ENCODE results near the gene SOD3.

SOD3 gene

GRCh38 chr4:24836661-24837242 lies 41.4 kb downstream of the SOD3 start:
- H3K4me3 ChIP-seq (ENCODE audit: low read length) = no peak overlapping the region
- DNase-seq (ENCODE audit: low read depth, low spot score) = no peak

DNA sequence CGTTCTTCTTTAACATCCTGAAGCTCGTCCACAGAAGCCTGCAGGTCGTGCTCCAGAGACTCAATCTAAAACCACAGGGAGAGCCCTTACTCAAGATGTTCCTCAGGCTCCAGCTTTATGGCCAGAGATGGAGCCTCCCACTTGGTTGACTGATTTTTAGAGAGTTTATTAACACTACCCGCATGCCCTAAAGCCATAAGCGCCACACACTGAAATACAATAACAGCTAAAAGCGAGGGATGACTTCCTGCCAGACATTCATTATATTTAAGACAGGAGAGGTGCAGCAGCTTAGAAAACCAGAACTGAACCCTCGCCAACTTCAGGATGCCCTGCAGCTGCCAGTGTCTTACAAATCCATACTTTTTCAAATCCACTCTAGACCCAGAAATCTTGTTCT lies 42.0 kb downstream of the SOD3 start:
- no peak overlapping the region for H3K4me3 ChIP-seq (ENCODE audit: low read length)
- no peak for DNase-seq (ENCODE audit: low read depth, low spot score)

DNA sequence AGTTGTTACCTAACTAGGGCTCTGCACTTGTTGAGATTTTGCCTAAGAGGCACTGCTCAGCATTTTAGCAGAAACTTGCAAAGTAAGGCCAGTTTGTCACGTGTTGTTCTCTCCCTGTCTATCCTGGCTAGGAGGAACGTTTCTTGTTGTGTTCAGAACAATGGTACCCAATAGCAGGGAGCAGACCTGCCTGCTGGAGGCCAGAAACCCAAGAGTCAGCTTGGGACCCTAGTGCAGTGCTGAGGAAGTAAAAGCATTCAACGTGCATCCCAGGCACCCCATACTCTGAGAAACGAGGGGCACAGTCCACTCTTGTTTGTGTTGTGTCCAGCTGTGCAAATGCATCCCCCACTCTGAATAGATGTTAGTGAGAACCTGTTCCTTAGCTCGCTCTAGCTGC lies 42.4 kb downstream of the SOD3 start:
- no peak overlapping the region for H3K4me3 ChIP-seq (ENCODE audit: low read length)
- no peak for DNase-seq (ENCODE audit: low read depth, low spot score)

GRCh38 chr4:24840362-24840761 lies 45.0 kb downstream of the SOD3 start:
- no peak overlapping the region for H3K4me3 ChIP-seq (ENCODE audit: low read length)
- DNase-seq (ENCODE audit: low read depth, low spot score) = no peak

DNA sequence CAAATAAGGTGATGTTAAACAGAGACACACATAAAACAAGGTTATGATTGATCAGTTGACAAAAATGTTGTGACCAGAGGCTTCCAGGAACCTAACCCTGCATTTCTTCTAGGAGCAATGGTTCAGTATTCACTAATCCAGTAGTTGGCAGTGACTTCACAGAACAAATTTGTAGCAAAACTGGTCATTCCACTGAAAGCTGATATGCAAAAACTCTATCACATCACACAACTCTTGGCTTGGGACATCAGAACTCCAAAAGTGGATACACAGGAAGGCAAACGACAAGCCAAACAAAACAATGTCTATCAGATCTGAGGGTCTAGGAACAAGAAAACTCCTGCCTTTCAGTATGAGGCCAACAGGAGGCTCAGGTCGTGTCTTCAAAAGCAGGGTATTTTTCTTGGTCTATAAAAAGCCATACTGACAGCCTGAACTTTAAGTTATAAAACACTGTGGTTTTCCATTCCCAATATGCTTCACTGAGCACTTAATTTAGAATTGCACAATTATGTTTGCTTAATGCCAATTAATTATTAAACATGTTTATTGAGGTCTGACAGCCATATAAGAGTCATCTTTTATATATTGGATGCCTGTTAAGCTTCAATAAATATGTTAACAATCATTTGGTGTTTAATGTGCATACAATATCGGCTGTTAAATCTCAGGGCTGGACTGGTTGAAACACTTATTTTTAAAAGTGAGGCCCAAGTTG lies 45.6 kb downstream of the SOD3 start:
- no peak for DNase-seq (ENCODE audit: low read depth, low spot score)
- no peak overlapping the region for H3K4me3 ChIP-seq (ENCODE audit: low read length)

GRCh38 chr4:24842356-24842755 lies 47.0 kb downstream of the SOD3 start:
- DNase-seq (ENCODE audit: low read depth, low spot score) = no peak
- no peak overlapping the region for H3K4me3 ChIP-seq (ENCODE audit: low read length)

GRCh38 chr4:24843096-24843495 lies 47.7 kb downstream of the SOD3 start:
- H3K4me3 ChIP-seq (ENCODE audit: low read length) = no peak overlapping the region
- no peak for DNase-seq (ENCODE audit: low read depth, low spot score)

DNA sequence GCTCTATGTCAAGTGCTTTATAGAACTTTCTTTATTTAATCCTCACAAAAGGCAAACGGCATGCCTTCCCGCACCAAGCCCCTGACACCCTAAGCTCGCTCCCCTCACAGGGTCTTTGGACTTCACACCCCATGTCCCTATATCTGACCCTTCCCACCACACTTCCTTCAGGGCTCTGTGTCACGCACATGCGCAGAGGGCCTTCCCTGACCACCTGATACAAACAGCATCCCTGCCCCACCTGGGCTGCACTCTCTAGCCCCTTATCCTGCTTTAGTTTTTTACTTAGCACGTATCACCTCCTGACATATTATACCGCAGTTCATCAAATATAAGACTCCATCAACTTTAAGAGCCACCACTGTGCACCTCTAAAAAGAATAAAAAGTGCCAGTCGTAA lies 49.8 kb downstream of the SOD3 start:
- DNase-seq (ENCODE audit: low read depth, low spot score) = no peak
- no peak overlapping the region for H3K4me3 ChIP-seq (ENCODE audit: low read length)

GRCh38 chr4:24845902-24846301 lies 50.5 kb downstream of the SOD3 start:
- H3K4me3 ChIP-seq (ENCODE audit: low read length) = no peak overlapping the region
- no peak for DNase-seq (ENCODE audit: low read depth, low spot score)

DNA sequence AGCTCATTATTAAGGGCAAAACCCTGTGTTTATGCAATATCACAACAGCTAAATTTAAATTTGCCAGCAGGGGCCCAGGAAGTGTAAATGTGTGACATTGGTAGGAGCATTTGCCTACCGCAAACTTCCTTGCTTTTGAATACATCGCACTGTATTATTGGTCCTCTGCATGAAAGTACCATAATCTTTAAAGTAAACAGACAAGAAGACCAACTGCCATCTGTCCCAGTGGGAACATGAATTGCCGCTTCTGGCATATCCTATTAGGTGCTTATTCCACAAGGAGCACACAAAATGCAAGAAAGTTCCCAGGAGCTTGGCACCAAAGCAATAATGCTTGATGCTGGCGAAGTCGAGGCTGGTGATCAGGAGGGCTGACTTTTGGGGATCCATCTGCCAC lies 51.3 kb downstream of the SOD3 start:
- DNase-seq (ENCODE audit: low read depth, low spot score) = no peak
- no peak overlapping the region for H3K4me3 ChIP-seq (ENCODE audit: low read length)

- no peak overlapping the region for H3K4me3 ChIP-seq (ENCODE audit: low read length)
- DNase-seq (ENCODE audit: low read depth, low spot score) = no peak
These were observed 54.0 kb downstream of the SOD3 start for GRCh38 chr4:24849351-24849750.

GRCh38 chr4:24849756-24850155 lies 54.4 kb downstream of the SOD3 start:
- DNase-seq (ENCODE audit: low read depth, low spot score) = no peak
- H3K4me3 ChIP-seq (ENCODE audit: low read length) = no peak overlapping the region
